HEK293 (cell line): ENCODE results near the gene OLFM2.
A peak's percentile ranks its signal among the peaks of the same experiment; 100 is the strongest.

Experiments
- CTCF ChIA-PET: fragments of 350-600 bp; formaldehyde crosslinking; extraction: SDS; loops from one replicate; lab custom pipeline; 2021; ENCODE audit warnings: antibody characterized with exemption; lab: Yijun Ruan, JAX
- POLR2A ChIA-PET: fragments of 300-600 bp; formaldehyde crosslinking; extraction: SDS; loops from one replicate; lab custom pipeline; 2020; ENCODE audit warnings: antibody characterized with exemption, inconsistent platforms; lab: Yijun Ruan, JAX
- H3K27ac ChIP-seq: fragments of 200-500 bp; sonication (Bioruptor generic); 2 replicates; pipeline ENCODE4 v1.5.1; 2014; ENCODE audit warnings: low read depth, low read length, control low read depth, inconsistent platforms; ENCODE audit errors: extremely low read depth
- H3K36me3 ChIP-seq, 2 experiments: fragments of 200-500 bp in 1 of 2; sonication (Bioruptor generic) in 1 of 2; 1 replicate in 1 of 2; 2 replicates in 1 of 2; pipeline ENCODE4 v1.5.1; 2014 to 2017; ENCODE audit warnings: inconsistent platforms in 2 of 2, low read length in 2 of 2; ENCODE audit not compliant: control insufficient read depth in 2 of 2, insufficient read depth in 1 of 2
- H3K4me1 ChIP-seq: fragments of 200-500 bp; sonication (Bioruptor generic); 2 replicates; pipeline ENCODE4 v1.5.1; 2014; ENCODE audit warnings: mild to moderate bottlenecking, low read length, inconsistent platforms; ENCODE audit not compliant: control insufficient read depth, insufficient read depth
- H3K4me3 ChIP-seq: 2 replicates; pipeline ENCODE4 v1.5.1; 2011; ENCODE audit warnings: low read depth, mild to moderate bottlenecking, control low read depth, low read length, moderate library complexity
- H3K9me3 ChIP-seq: fragments of 200-500 bp; sonication (Bioruptor generic); 2 replicates; pipeline ENCODE4 v1.5.1; 2014; ENCODE audit warnings: low read depth, low read length, inconsistent platforms; ENCODE audit not compliant: control insufficient read depth, insufficient read depth
- GLIS1 ChIP-seq: fragments of 450-650 bp; formaldehyde crosslinking; IDR thresholded peaks from 2 replicates; pipeline ENCODE4 v1.5.1; 2016; ENCODE audit warnings: missing biosample characterization, missing genetic modification characterization
- KLF1 ChIP-seq: fragments of 450-650 bp; formaldehyde crosslinking; IDR thresholded peaks from 2 replicates; pipeline ENCODE4 v1.5.1; 2016; ENCODE audit warnings: missing biosample characterization, missing genetic modification characterization
- PATZ1 ChIP-seq: fragments of 450-650 bp; formaldehyde crosslinking; IDR thresholded peaks from 2 replicates; pipeline ENCODE4 v1.5.1; 2016; ENCODE audit warnings: missing biosample characterization, missing genetic modification characterization
- PBX3 ChIP-seq: sonication (generic); formaldehyde crosslinking; IDR thresholded peaks from 2 replicates; pipeline ENCODE4 v1.8.1; 2022; ENCODE audit warnings: mild to moderate bottlenecking, moderate library complexity, missing genetic modification reagents
- SP3 ChIP-seq: fragments of 450-650 bp; formaldehyde crosslinking; IDR thresholded peaks from 2 replicates; pipeline ENCODE4 v1.5.1; 2016; ENCODE audit warnings: missing biosample characterization, missing genetic modification characterization
- SP7 ChIP-seq: fragments of 450-650 bp; formaldehyde crosslinking; IDR thresholded peaks from 2 replicates; pipeline ENCODE4 v1.5.1; 2016; ENCODE audit warnings: missing biosample characterization, missing genetic modification characterization
- TRIM28 ChIP-seq: IDR thresholded peaks from 2 replicates; pipeline ENCODE4 v1.6.1; 2011; ENCODE audit warnings: low read length, control low read depth, borderline replicate concordance
- ZBTB21 ChIP-seq: fragments of 450-650 bp; formaldehyde crosslinking; IDR thresholded peaks from 2 replicates; pipeline ENCODE4 v1.5.1; 2017; ENCODE audit warnings: missing biosample characterization, missing genetic modification characterization
- ZNF169 ChIP-seq: fragments of 450-650 bp; formaldehyde crosslinking; IDR thresholded peaks from 2 replicates; pipeline ENCODE4 v1.5.1; 2016; ENCODE audit warnings: missing biosample characterization, missing genetic modification characterization
- ZNF19 ChIP-seq: fragments of 450-650 bp; formaldehyde crosslinking; IDR thresholded peaks from 2 replicates; pipeline ENCODE4; 2016; ENCODE audit warnings: missing biosample characterization, missing genetic modification characterization, low read depth
- ZNF211 ChIP-seq: fragments of 450-650 bp; formaldehyde crosslinking; IDR thresholded peaks from 2 replicates; pipeline ENCODE4 v1.5.1; 2016; ENCODE audit warnings: low read depth, missing biosample characterization, missing genetic modification characterization
- ZNF23 ChIP-seq: fragments of 450-650 bp; formaldehyde crosslinking; IDR thresholded peaks from 2 replicates; pipeline ENCODE4 v1.5.1; 2016; ENCODE audit warnings: missing biosample characterization, missing genetic modification characterization, borderline replicate concordance
- ZNF239 ChIP-seq: fragments of 450-650 bp; formaldehyde crosslinking; IDR thresholded peaks from 2 replicates; pipeline ENCODE4 v1.5.1; 2016; ENCODE audit warnings: missing biosample characterization, missing genetic modification characterization
- ZNF274 ChIP-seq, 2 experiments: fragments of 200-500 bp in 1 of 2; fragments of 450-650 bp in 1 of 2; sonication (Bioruptor generic) in 1 of 2; formaldehyde crosslinking in 1 of 2; IDR thresholded peaks; 2 replicates each; pipeline versions ENCODE4 v1.5.1 to v1.6.1; 2014 to 2016; ENCODE audit warnings: borderline replicate concordance in 1 of 2, inconsistent platforms in 1 of 2, low read length in 1 of 2, missing biosample characterization in 1 of 2, missing genetic modification characterization in 1 of 2
- ZNF362 ChIP-seq: fragments of 450-650 bp; formaldehyde crosslinking; IDR thresholded peaks from 2 replicates; pipeline ENCODE4 v1.5.1; 2016; ENCODE audit warnings: missing biosample characterization, missing genetic modification characterization
- ZNF416 ChIP-seq: fragments of 450-650 bp; formaldehyde crosslinking; IDR thresholded peaks from 2 replicates; pipeline ENCODE4 v1.5.1; 2016; ENCODE audit warnings: missing biosample characterization, missing genetic modification characterization
- ZNF488 ChIP-seq: fragments of 450-650 bp; formaldehyde crosslinking; IDR thresholded peaks from 2 replicates; pipeline ENCODE4 v1.5.1; 2016; ENCODE audit warnings: missing biosample characterization, missing genetic modification characterization
- ZNF555 ChIP-seq: fragments of 450-650 bp; formaldehyde crosslinking; conservative IDR thresholded peaks from 2 replicates; pipeline ENCODE4 v1.5.1; 2017; ENCODE audit warnings: missing biosample characterization, mild to moderate bottlenecking, missing genetic modification characterization, inconsistent platforms
- ZNF621 ChIP-seq: fragments of 450-650 bp; formaldehyde crosslinking; IDR thresholded peaks from 2 replicates; pipeline ENCODE4 v1.5.1; 2017; ENCODE audit warnings: missing biosample characterization, missing genetic modification characterization
- ZSCAN16 ChIP-seq: fragments of 450-650 bp; formaldehyde crosslinking; IDR thresholded peaks from 2 replicates; pipeline ENCODE4 v1.5.1; 2016; ENCODE audit warnings: missing biosample characterization, missing genetic modification characterization
- TF ChIP-seq, protein P1 (sequence below): fragments of 450-650 bp; IDR thresholded peaks from 2 replicates; pipeline ENCODE4 v1.5.1; 2018; ENCODE audit warnings: missing biosample characterization, missing genetic modification characterization
- TF ChIP-seq, protein P2 (sequence below): fragments of 450-650 bp; formaldehyde crosslinking; IDR thresholded peaks from 2 replicates; pipeline ENCODE4 v1.5.1; 2016; ENCODE audit warnings: missing biosample characterization, missing genetic modification characterization

The OLFM2 gene

DNA sequence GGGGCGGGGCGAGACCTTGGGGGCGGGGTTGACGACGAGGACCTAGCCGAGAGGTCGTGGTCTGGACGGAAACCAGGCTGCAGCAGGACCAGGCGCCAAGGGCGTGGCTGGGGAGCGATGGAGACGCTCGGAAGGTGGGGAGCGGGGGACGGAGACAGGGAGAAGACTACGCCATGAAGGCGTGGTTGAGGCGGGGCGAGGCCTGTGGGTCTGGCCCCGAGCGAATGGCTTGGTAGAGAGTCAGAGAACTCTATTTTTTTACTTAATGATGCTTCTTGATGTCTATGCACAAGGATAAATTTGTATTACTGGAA is 116.8 kb downstream of the OLFM2 start (continued):
- TF ChIP-seq ZNF169 (no peak), ZNF416 (no peak), KLF1 (peak; percentile 56; the same call in 1 of the 2 replicates), PBX3 (no peak), ZNF555 (tag by site-specific recombination) (no peak), ZNF488 (no peak), ZNF211 (tag by site-specific recombination) (no peak), SP7 (tag by site-specific recombination) (no peak), PATZ1 (tag by site-specific recombination) (0 out of 2 replicates have a peak, but pooled peaks have one; percentile 32)

DNA sequence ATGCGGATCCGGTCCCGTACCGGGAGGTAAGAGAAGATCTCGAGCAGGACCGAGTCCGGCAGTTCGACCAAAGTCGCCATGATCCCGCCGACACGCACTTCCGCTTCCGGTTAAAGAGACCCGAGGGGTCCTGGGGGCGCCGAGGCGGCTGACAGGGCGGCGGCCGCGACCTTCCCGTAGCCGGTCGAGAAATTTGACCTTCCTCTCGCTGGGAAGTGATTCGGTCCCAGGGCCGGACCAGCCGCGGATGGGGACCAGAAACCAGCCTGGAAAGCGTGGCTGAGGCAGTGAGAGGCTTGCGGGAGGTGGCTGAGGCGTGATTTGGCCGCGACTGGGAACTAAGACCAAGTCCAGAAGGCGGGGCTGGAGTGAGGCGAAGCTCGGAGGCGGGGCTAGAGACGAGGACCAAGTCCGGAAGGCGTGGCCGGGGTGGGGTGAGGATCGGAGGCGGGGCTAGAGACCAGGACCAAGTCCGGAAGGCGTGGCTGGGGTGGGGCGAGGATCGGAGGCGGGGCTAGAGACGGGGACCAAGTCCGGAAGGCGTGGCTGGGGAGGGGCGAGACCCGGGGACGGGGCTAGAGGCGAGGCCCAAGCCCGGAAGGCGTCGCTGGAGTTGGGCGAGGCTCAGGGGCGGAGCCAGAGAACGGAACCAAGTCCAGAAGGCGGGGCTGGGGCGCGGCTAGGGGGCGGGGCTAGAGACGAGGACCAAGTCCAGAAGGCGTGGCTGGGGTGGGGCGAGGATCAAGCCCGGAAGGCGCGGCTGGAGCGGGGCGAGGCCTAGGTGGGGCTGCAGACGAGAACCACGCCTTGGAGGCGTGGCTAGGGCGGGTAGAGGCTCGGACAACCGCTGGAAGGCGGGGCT is 117.3 kb downstream of the OLFM2 start, which contains the start of gene FBXL12:
FBXL12 (minus strand) TSS at position 346 of the 862 bp plus-strand sequence; CDS start at position 80, 266 bp downstream.
- CTCF ChIA-PET, result interaction anchor here (0.6 kb wide), 2 partner anchors 23 to 424 kb away, joined by 3 to 4 read pairs; no protein-coding TSS in a partner anchor
- Histone ChIP-seq H3K36me3 (peaks cover 4 to 9% of the 10 kb centered on the region in 2 experiments; a peak in 2 of 3 replicates), H3K9me3 (no peaks in the 10 kb centered on the region), H3K27ac (peak within 1 kb of the TSS; percentile 58), H3K4me3 (peak within 1 kb of the TSS; percentile 100), H3K4me1 (peaks cover 4% of the 10 kb centered on the region; the same call in 1 of the 2 replicates)
- POLR2A ChIA-PET, result interaction anchor here (0.6 to 1.9 kb wide), 9 partner anchors 8 to 50 kb away, joined by 3 to 29 read pairs (median 3); partner anchors contain the start of genes PIN1, UBL5 and ZNF846
- peak; percentile 83 for TF ChIP-seq SP3 (tag by site-specific recombination)
- TF ChIP-seq TRIM28, result 0 out of 2 replicates have a peak, but pooled peaks have one; percentile 52
- TF ChIP-seq ZNF169, result no peak
- no peak for TF ChIP-seq ZNF239
- TF ChIP-seq ZNF23 (tag by site-specific recombination), result no peak
- peak; percentile 96 for TF ChIP-seq ZSCAN16 (tag by site-specific recombination)
- peak; percentile 92 for TF ChIP-seq KLF1
- no peak for TF ChIP-seq ZNF416
- TF ChIP-seq, protein P1, sequence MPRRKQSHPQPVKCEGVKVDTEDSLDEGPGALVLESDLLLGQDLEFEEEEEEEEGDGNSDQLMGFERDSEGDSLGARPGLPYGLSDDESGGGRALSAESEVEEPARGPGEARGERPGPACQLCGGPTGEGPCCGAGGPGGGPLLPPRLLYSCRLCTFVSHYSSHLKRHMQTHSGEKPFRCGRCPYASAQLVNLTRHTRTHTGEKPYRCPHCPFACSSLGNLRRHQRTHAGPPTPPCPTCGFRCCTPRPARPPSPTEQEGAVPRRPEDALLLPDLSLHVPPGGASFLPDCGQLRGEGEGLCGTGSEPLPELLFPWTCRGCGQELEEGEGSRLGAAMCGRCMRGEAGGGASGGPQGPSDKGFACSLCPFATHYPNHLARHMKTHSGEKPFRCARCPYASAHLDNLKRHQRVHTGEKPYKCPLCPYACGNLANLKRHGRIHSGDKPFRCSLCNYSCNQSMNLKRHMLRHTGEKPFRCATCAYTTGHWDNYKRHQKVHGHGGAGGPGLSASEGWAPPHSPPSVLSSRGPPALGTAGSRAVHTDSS (tag by site-specific recombination), result no peak
- no peak for TF ChIP-seq ZNF362 (tag by site-specific recombination)
- TF ChIP-seq ZBTB21 (tag by site-specific recombination), result 0 out of 2 replicates have a peak, but pooled peaks have one; percentile 22
- TF ChIP-seq, protein P2, sequence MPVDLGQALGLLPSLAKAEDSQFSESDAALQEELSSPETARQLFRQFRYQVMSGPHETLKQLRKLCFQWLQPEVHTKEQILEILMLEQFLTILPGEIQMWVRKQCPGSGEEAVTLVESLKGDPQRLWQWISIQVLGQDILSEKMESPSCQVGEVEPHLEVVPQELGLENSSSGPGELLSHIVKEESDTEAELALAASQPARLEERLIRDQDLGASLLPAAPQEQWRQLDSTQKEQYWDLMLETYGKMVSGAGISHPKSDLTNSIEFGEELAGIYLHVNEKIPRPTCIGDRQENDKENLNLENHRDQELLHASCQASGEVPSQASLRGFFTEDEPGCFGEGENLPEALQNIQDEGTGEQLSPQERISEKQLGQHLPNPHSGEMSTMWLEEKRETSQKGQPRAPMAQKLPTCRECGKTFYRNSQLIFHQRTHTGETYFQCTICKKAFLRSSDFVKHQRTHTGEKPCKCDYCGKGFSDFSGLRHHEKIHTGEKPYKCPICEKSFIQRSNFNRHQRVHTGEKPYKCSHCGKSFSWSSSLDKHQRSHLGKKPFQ (tag by site-specific recombination), result no peak
- no peak for TF ChIP-seq ZNF621
- TF ChIP-seq ZNF488, result no peak
- peak; percentile 60 for TF ChIP-seq GLIS1
- no peak for TF ChIP-seq ZNF19 (tag by site-specific recombination)
- no peak for TF ChIP-seq ZNF274 (IDR thresholded peaks at IDR 0.05; ENCODE audit: low read length)
- no peak for TF ChIP-seq ZNF274 (tag by site-specific recombination; IDR thresholded peaks at IDR 0.05; ENCODE audit: borderline replicate concordance)
- TF ChIP-seq PATZ1 (tag by site-specific recombination), result peak; percentile 84
